Breast epithelium (tissue), 3 donors: ENCODE data around the gene MCM3AP.

Source experiments
- CTCF ChIP-seq, 3 donors: fragments of 450-650 bp; IDR thresholded peaks; one replicate each; pipeline ENCODE4 v1.5.1; 2016 to 2017; ENCODE audit warnings: antibody characterized with exemption in 3 of 3, mild to moderate bottlenecking in 3 of 3, moderate library complexity in 3 of 3
- POLR2A ChIP-seq: fragments of 450-650 bp; IDR thresholded peaks from one replicate; pipeline ENCODE4 v1.6.1; 2016; ENCODE audit warnings: antibody characterized with exemption, mild to moderate bottlenecking, moderate library complexity

GRCh38 chr21:46255758-46256337 is 29.6 kb downstream of the MCM3AP start:
- TF ChIP-seq POLR2A = no peak
- TF ChIP-seq CTCF (IDR thresholded peaks at IDR 0.05) = no peak
